GM12874 (cell line): Measurements from ENCODE around the gene PLXDC2.

Experiments used
- CTCF ChIP-seq: IDR thresholded peaks from 2 replicates; pipeline ENCODE4 v1.5.1; 2011; ENCODE audit warnings: low read depth, mild to moderate bottlenecking, control low read depth, low read length, moderate library complexity; ENCODE audit not compliant: insufficient read depth

Gene PLXDC2

DNA sequence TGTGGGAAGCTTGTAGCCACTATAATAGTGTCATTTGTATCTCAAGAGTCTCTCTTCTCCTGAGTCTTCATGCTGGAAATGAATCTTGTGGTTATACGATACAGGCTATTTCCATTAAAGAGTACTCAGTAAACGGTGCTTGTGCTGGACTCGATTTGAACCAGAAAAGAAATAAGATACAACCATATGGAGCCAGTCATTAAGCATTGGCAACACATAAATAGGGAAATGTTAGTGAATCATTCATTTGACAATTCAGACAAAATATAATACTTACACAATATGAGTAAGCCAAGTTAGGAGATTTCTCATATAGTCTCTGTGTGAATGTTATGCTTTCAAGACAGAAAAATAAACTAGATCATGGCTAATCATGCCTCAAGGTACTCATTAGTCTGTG, 356.8 kb downstream of the PLXDC2 start:
- TF ChIP-seq CTCF, result no peak

DNA sequence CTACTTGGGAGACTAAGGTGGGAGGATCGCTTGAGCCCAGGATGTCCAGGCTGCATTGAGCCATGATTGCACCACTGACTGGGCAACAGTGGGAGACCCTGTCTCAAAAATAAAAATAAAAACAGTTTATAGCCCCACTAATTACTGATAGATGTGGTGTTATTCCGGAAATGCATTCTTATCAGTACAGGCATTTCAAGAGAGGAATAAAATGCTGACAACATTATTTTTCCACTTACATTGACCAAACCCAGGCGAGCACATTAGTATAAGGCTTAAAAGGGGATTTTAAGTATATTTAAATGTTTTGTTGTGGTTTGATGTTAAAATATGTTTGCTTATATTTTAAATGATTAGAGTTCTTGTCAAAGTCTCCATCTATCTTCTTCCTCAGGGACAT, 359.5 kb downstream of the PLXDC2 start:
- TF ChIP-seq CTCF, result no peak

- no peak for TF ChIP-seq CTCF
Measured at GRCh38 chr10:20180766-20181165, 364.5 kb downstream of the PLXDC2 start.

- no peak for TF ChIP-seq CTCF
Measured at GRCh38 chr10:20181434-20181833, 365.2 kb downstream of the PLXDC2 start.

GRCh38 chr10:20185116-20185515, 368.9 kb downstream of the PLXDC2 start:
- TF ChIP-seq CTCF, result no peak

DNA sequence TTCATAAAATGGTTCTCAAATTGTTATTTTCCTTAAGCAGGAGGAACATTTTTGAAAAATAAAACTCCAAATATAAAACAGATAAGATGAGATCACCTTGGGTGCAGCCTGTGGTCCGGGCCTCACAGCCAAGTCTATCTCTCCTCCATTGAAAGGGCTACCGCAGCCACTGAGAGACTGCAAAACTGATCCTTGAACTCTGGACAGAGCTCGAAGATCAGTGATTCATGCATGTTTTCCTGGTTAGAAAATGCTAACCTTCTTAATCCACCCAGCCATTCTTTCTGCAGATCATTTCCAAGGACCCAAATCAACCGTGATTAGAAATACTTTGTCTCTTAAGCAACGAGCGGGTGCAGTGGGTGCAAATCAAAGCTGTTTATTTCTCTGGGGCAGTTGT, 378.8 kb downstream of the PLXDC2 start:
- no peak for TF ChIP-seq CTCF

- TF ChIP-seq CTCF, result no peak
Measured at GRCh38 chr10:20200758-20201157, 384.5 kb downstream of the PLXDC2 start.

GRCh38 chr10:20202337-20202736, 386.1 kb downstream of the PLXDC2 start:
- no peak for TF ChIP-seq CTCF
